Stimulated activated CD4-positive, alpha-beta T cell treated with anti-CD3 and anti-CD28 coated beads, Interleukin-1b, Interleukin-23, amount 100 ng/mL, for 48 hours (primary cell): ENCODE data around the gene PDZRN3.

ENCODE experiments used
- DNase-seq: peaks from one replicate; pipeline ENCODE4 v3.0.0-alpha.2; 2020

PDZRN3 gene

GRCh38 chr3:73409138-73409763, 215.5 kb downstream of the PDZRN3 start:
- DNase-seq = no peak

- no peak for DNase-seq
These were observed 216.1 kb downstream of the PDZRN3 start for GRCh38 chr3:73408634-73409033.

GRCh38 chr3:73407577-73407976, 217.2 kb downstream of the PDZRN3 start:
- no peak for DNase-seq

- DNase-seq = no peak
These were observed 218.9 kb downstream of the PDZRN3 start for GRCh38 chr3:73405853-73406252.

- no peak for DNase-seq
These were observed 219.7 kb downstream of the PDZRN3 start for GRCh38 chr3:73405000-73405399.

- no peak for DNase-seq
These were observed 220.3 kb downstream of the PDZRN3 start for GRCh38 chr3:73404435-73404834.

- DNase-seq = no peak
These were observed 221.3 kb downstream of the PDZRN3 start for GRCh38 chr3:73403444-73403843.

GRCh38 chr3:73401616-73402279, 223.0 kb downstream of the PDZRN3 start:
- no peak for DNase-seq

GRCh38 chr3:73401059-73401458, 223.7 kb downstream of the PDZRN3 start:
- no peak for DNase-seq

- DNase-seq = no peak
These were observed 225.0 kb downstream of the PDZRN3 start for GRCh38 chr3:73399666-73400253.

- no peak for DNase-seq
These were observed 225.6 kb downstream of the PDZRN3 start for GRCh38 chr3:73399106-73399505.

- no peak for DNase-seq
These were observed 226.7 kb downstream of the PDZRN3 start for GRCh38 chr3:73398084-73398483.

GRCh38 chr3:73394240-73394639, 230.5 kb downstream of the PDZRN3 start:
- DNase-seq = no peak

- no peak for DNase-seq
These were observed 231.7 kb downstream of the PDZRN3 start for GRCh38 chr3:73393005-73393404.

GRCh38 chr3:73391984-73392383, 232.8 kb downstream of the PDZRN3 start:
- no peak for DNase-seq

GRCh38 chr3:73389928-73390327, 234.8 kb downstream of the PDZRN3 start:
- DNase-seq = no peak

- DNase-seq = no peak
These were observed 235.5 kb downstream of the PDZRN3 start for GRCh38 chr3:73389117-73389813.

GRCh38 chr3:73385568-73385967, 239.2 kb downstream of the PDZRN3 start:
- DNase-seq = no peak

GRCh38 chr3:73384091-73384906, 240.4 kb downstream of the PDZRN3 start:
- DNase-seq = no peak

GRCh38 chr3:73383470-73384049, 241.2 kb downstream of the PDZRN3 start:
- no peak for DNase-seq

- DNase-seq = no peak
These were observed 243.2 kb downstream of the PDZRN3 start for GRCh38 chr3:73381551-73381950.

- DNase-seq = no peak
These were observed 243.8 kb downstream of the PDZRN3 start for GRCh38 chr3:73380735-73381532.
